Activated CD8-positive, alpha-beta memory T cell treated with anti-CD3 and anti-CD28 coated beads, Interleukin-2, amount 50 U/mL, for 24 hours (primary cell): ENCODE data around the gene ZNF384.

Source experiments
- DNase-seq: peaks from one replicate; pipeline ENCODE4 v3.0.0-alpha.2; 2020; ENCODE audit errors: extremely low read depth

ZNF384 gene

GRCh38 chr12:6653987-6654386 lies 35.2 kb downstream of the ZNF384 start:
- no peak for DNase-seq

DNA sequence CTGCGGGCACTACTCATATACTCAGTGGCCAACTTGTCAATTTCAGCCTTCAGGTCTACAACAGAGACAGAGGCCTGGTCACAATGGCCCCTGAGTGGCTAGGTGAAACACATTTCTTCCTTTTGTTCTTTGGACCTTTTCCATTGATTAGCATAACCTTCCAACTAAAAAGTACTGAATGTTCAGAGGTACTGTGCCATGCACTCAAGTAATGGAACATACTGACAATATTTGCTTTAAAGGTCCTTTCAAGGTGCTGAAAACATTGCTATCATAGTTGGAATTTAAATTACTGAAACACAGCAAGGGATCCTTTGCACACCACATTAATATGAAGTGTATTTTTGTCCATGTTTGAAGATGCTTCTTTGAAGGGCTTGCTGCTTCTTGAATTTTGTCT lies 35.8 kb downstream of the ZNF384 start:
- DNase-seq: no peak

- DNase-seq: no peak
Observed at GRCh38 chr12:6652391-6652790, 36.8 kb downstream of the ZNF384 start.

- DNase-seq: no peak
Observed at GRCh38 chr12:6650832-6651231, 38.3 kb downstream of the ZNF384 start.

DNA sequence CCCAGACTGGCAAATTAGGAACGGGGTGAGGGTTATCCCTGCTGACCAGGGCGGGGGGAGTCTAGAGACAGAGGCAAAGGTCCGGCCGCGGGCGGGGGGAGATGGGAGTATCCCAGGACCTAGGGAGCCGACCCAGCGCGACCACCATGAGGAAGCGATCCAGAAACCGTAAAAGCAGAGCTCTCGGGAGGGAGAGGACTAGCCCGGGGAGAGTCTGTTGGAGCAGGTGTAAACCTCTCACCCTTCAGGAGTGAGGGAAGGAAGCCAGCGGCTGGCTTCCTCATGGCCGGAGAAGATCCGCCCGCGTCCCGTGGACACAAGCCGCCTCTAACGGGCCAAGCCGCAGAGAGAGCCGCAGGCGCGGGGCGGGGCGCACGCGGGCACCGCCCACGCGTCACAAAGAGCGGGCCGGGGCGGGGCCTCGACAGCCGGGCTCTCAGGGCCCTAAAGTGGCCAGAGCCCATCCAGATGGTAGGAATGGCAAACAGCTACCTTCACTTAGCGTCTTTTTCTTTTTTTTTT lies 42.0 kb downstream of the ZNF384 start, which contains the start of gene ACRBP:
Gene ACRBP, minus strand, starts transcription at position 350 of the 522 bp plus-strand sequence. Its CDS starts 66 bp downstream, at position 284.
- DNase-seq: no peak

GRCh38 chr12:6646276-6647082 lies 42.7 kb downstream of the ZNF384 start:
- no peak for DNase-seq

DNA sequence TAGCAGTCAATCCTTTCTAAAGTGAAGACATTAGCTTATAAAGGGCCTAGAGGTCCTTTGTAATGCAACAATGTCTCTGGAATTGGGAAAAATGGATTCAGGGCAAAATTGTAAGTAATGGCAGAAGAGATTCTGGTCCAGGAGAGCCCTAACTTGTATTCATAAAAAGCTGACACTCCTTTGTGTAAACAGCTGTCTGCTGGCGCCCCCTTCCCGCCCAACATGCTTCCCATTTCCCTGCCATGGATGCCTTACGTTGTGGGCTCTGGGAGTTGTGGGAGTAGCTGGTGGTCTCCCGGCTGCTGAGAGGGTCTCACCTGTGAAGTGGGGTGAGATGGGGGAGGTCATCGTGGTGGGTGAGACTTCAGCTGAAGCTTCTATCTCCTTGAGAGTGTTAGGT lies 44.3 kb downstream of the ZNF384 start:
- no peak for DNase-seq

GRCh38 chr12:6644257-6644596 lies 44.9 kb downstream of the ZNF384 start:
- DNase-seq: no peak

GRCh38 chr12:6643569-6644256 lies 45.5 kb downstream of the ZNF384 start:
- DNase-seq: no peak

GRCh38 chr12:6641131-6641530 lies 48.0 kb downstream of the ZNF384 start:
- DNase-seq: no peak

- DNase-seq: no peak
Observed at GRCh38 chr12:6640497-6640896, 48.7 kb downstream of the ZNF384 start.

DNA sequence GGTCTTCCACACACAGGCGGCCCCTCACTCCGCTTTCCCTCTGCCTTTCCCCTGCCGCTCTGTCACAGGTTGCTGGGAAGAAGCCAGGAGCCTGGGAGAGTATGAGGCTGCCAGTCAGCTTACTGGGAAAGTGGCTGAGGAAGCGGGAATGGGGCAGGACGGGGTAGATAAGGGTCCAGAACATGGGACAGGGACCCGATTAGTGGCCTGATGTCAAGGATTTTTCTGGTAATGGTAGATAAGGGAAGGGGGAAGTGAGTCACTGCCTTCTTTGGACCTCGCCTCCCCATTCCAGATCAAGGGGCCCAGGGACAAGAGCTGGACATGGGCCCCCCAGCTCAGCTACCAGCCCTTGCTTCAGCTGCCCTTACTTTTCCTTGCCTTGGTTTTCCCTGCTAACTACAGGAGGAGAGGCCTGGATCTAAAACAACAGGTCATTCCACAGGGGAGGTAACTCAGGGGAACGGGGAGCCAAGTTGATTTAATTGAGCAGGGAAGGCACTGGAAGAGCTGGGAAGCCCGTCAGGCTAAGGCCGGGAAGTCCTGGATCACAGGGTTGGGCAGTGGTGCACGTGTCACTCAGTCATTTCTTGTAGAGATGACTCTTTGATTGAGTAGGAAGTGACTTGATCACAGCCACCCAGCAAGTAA lies 49.9 kb downstream of the ZNF384 start:
- no peak for DNase-seq

- DNase-seq: no peak
Observed at GRCh38 chr12:6638305-6638704, 50.9 kb downstream of the ZNF384 start.

GRCh38 chr12:6635856-6636531 lies 53.2 kb downstream of the ZNF384 start, which contains the start of gene LPAR5:
TSS of gene LPAR5 (minus strand) at chr12:6635959. CDS start at chr12:6621248, 14,711 bp downstream.
- DNase-seq: no peak

GRCh38 chr12:6635375-6635855 lies 53.8 kb downstream of the ZNF384 start:
- peak; percentile 47 for DNase-seq

DNA sequence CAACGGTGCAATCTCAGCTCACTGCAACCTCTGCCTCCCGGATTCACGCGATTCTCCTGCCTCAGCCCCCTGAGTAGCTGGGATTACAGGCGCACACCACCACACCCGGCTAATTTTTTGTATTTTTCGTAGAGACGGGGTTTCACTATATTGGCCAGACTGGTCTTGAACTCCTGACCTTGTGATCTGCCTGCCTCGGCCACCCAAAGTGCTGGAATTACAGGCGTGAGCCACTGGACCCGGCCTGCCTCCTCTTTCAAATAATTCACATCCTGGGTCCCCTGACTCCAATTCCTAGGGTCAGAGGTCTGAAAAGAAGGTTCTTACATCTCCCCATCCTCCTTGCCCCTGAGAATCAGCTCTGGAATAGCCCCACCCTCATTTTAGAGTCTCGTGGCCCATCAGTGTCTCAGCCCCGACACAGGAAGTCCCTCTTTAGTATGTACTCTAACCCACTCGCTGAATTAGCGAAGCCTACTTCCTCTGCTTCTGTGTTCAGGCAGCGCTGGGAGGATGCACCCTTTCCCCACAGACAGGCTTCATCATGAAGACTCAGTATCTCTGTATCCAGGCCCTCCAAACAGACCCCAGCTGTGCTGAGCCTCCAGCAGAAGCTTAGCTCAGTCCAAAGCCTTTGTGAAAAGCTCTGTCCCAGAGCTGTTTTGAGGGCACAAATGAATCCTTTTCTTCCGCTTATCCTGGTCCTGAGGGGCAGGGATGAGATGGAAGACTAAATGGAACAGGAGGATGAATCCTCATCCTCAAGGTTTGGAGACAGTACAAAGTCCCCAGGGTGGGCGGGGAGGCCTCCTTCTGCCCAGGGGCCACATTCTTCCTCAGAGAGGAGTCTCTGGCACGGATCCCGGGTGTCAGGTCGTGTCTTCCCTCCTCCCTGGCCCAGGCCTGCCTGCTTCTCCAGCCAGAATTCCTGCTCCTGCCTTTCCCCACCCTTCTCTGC lies 56.9 kb downstream of the ZNF384 start:
- no peak for DNase-seq

- no peak for DNase-seq
Observed at GRCh38 chr12:6631549-6631961, 57.6 kb downstream of the ZNF384 start.

GRCh38 chr12:6630736-6631135 lies 58.4 kb downstream of the ZNF384 start:
- DNase-seq: no peak

DNA sequence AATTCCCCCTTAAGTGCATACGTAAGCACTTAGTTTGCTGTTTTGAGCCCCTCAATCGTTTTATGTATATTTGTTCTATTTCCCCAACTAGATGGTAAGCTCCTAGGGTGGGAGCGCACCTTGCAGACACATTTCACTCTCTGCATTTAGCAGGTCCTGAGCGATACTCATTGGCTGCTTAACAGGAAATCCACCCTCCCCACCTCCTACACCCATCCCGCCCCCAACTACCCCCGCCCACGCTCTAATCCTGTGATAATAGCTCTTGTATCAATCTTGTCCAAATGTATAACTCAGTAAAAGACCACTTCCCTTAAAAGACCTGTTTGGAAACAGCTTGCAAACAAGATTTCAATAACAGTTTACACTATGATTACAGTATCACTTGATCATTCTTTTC lies 61.6 kb downstream of the ZNF384 start:
- no peak for DNase-seq

DNA sequence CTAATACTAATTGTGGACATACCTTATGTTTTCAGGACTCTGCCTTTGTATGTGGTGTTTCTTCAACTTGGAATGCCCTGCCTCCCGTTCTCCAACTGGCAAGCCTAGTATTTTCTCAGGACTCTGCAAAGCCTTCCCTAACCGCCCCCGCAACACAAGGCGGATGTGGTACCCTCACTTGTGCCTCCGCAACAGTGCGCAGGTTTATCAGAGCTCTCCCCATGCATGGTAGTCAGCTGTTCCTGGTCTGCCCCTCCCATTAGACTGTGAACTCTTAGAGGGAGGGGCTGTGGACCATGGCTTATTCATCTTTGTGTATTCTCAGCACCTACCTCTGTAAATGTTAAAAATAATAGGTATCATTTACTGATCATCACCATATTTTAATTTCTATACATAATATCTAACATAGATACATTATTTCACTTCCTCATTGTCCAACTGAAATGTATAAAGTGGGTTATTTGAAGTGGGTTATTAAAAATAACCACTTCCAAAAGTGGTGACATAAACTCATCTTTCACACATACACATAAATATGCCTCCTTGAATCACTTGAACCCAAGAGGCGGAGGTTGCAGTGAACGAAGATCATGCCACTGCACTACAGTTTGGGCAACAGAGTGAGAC lies 62.4 kb downstream of the ZNF384 start:
- no peak for DNase-seq
